GM18873 (cell line): ENCODE data around the gene PADI1.

Experiments
- ATAC-seq: cut with Tn5 transposase; IDR thresholded peaks from one replicate; pipeline ENCODE4 v1.9.1; 2021; ENCODE audit warnings: mild to moderate bottlenecking, moderate library complexity, moderate number of reproducible peaks; ENCODE audit not compliant: unreplicated experiment, low FRiP score

Gene PADI1

GRCh38 chr1:17196496-17197185 is 8.3 kb upstream of the PADI1 start:
- ATAC-seq = no peak

- ATAC-seq = no peak
These were observed 7.2 kb upstream of the PADI1 start for GRCh38 chr1:17197696-17198095.

GRCh38 chr1:17198476-17199258 is 6.3 kb upstream of the PADI1 start:
- ATAC-seq = no peak

DNA sequence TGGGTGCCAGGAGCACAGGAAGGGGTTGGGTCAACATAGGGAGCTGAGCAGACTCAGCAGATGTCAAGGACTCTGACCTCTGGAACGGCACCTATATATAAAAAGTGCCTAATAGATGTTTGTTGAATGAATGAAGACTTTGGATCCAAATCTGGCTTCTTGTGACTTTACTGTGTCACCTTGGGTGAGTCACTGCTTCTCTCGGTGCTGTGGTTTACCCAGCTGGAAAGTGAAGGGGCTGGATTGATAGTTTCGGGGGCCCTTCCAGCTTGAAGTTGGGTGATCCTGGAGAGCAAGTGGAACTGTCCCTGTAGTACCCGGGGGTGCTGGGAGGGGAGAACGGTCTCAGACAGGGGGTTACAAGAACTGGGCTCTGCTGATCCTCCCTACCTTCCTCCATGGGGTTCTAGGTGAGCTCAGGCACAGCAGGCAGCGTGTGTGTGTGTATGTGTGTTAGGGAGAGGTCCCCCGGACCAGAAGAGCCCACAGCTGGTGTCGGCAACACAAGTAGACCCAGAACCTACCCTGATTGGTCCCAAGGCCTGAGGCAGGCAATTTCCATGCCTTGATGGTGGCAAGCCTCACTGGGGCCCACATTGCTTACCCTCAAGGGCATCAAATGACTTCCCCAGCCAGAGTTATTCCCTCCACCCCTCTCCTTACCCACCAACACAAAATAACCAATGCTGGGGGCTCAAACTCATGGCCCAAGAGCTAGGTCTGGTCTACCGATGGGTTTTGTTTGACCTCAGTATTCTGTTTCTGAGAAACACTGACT is 5.5 kb upstream of the PADI1 start:
- ATAC-seq = no peak

GRCh38 chr1:17200246-17200645 is 4.7 kb upstream of the PADI1 start:
- ATAC-seq = no peak

- no peak for ATAC-seq
These were observed 4.2 kb upstream of the PADI1 start for GRCh38 chr1:17200756-17201155.

DNA sequence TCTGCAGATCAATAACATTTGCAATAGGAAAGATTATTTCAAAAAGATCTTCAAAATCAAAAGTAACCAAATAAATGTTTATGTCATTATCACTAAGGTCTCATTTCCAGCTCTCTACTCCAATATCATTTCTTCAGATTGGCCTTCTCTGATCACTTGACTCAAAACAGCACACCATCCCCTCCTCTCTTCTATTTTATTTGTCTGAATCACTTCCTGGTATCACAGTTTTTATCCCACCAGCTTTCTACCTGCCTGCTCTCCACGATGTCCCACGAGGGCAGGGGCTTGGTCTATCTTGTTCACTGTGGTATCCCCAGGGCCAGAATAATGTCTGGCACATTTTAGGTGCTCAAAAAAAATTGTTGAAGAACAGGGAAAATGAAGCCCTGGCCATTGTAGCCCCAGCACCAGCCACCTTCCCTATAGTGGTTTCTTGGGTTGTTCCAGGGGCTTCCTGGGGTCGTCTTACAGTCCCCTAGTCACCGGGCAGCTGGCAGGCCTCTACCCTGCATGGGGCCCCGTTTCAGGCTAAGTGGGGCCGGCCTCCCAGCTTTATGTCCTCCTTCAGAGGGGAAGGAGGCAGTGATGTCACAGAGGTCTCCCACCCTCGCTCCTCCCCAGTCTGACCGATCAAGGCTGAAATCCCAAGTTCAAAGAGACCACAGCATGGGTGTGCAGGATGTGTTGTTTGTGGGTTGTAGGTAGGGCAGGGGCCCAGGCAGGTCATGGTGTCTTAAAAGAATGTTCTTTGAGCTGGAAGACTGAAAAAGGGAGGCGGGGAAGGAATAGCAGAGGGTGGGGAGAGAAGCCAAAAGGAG is 3.5 kb upstream of the PADI1 start:
- ATAC-seq = no peak

GRCh38 chr1:17205652-17206051 is 724 bp downstream of the PADI1 start:
- ATAC-seq = no peak

GRCh38 chr1:17206196-17206595 is 1.3 kb downstream of the PADI1 start:
- ATAC-seq = no peak

GRCh38 chr1:17207046-17207445 is 2.1 kb downstream of the PADI1 start:
- ATAC-seq = no peak

DNA sequence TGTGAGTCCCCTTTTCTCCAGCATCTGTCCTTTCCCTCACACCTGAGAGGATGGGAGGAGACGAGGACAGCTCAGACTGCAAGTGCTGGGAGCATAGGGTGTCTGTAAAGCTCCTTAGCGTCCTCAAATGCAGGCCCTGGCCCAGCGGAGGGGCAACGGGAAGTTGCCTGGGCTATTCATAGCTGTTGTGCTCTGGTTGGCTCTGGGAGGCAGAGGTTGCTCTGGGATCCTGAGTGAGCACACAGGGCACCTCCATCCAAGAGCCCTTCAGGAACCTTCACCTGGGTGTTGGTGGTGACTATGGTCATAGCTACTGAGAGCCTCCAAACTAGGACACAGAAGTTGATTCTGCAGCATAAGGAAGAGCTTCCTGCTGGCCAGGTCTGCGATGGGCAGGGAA is 2.6 kb downstream of the PADI1 start:
- no peak for ATAC-seq

DNA sequence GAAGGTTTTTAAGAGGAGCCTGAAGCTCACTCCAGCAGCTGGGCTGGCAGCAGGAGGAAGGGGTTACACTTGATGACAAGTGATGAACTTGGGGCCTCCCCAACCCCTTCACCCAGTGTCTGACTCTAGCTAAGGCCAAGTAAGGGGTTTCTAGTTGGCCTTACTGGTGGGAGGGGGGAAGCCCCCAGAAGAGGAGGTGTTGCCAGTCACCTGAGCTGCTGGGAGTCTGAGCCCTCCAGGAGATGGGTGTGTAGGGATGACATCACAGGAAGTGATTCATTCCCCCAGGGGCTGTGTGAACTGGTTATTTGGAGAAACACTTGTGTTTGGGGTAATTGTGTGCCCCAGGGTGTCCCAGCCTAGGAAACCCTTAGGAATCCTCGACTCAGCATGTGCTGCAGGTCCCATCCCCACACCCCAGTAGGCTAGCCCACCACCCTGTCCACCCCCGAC is 3.1 kb downstream of the PADI1 start:
- no peak for ATAC-seq

GRCh38 chr1:17208546-17208945 is 3.6 kb downstream of the PADI1 start:
- no peak for ATAC-seq

- no peak for ATAC-seq
These were observed 4.5 kb downstream of the PADI1 start for GRCh38 chr1:17209430-17209829.

GRCh38 chr1:17210176-17210575 is 5.2 kb downstream of the PADI1 start:
- no peak for ATAC-seq

- ATAC-seq = no peak
These were observed 6.4 kb downstream of the PADI1 start for GRCh38 chr1:17211377-17211776.

DNA sequence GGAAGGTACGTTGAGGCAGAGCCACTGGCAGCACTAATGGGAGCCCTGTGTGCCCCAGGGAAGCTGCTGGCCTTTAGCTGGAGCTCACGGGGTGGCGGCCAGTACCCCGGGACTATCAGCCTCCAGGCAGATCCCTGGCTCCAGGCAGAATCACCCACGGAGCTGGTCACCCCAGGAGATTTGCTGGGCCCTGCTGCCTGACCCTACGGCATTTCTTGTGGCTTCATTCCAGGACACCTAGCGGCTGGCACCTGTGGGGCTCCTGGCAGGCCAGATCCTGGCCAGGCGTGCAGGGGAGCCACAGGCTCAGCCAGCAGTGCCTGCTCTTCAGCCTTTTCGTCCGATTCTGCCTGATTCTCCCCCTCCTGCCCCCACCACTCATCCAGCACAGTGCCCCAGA is 7.1 kb downstream of the PADI1 start:
- no peak for ATAC-seq

- ATAC-seq = no peak
These were observed 7.7 kb downstream of the PADI1 start for GRCh38 chr1:17212487-17213121.

DNA sequence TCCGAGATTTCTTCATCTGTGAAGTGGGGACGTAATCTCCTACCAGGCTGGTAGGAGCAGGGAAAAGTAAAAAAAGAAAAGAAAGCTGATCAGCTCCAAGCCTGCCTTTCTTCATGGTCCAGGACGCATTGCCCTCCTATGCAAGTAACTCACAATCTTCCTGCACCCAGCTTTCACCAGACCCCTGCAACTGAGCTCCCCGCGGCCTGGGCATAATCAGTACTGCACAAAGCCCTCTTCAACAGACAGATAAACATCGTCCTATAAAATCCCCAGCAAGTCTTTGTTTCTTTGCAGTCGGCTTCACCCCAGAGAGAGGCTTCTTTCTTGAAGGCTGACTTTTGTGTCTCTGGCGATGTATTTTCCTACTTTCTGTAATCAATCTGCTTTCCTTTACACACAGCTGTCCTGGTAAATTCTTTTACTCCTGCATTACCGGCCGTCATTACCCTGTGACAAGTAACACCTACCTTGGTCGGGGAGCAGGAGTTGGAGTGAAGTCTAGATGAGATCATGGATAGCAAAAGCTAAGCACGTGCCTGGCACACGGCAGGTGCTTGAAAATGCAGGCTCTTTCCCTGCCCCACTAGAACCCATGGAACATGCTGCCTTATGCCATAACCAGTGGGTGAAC is 8.3 kb downstream of the PADI1 start:
- ATAC-seq = no peak

GRCh38 chr1:17213782-17214148 is 8.8 kb downstream of the PADI1 start:
- ATAC-seq = no peak
